ENCODE results near the gene AHRR. TPM values are rescaled to one million over a fixed set of nuclear protein-coding genes. Genes with fewer than 3 reads are reported as not detected.

The AHRR gene
- total and polyA plus RNA-seq, 12 donors = 0.07 to 1.2 (median 0.33) TPM; not detected in 2

GRCh38 chr5:318931-319601 lies 2.4 kb upstream of the AHRR start:
- Histone ChIP-seq H3K4me1 (peaks cover 4 to 22% (median 19%) of the 10 kb centered on the region in 9 donors), H3K27me3 (peaks cover 25 to 58% (median 53%) of the 10 kb centered on the region in 7 donors), H3K36me3 (peaks cover 0 to 34% (median 13%) of the 10 kb centered on the region in 9 donors), H3K9me3 (no peaks in the 10 kb centered on the region), H3K4me3 (no peak overlapping the region), H3K27ac (no peak overlapping the region)
- DNase-seq = no peak
- WGBS, 2 donors = 53 to 58% methylated on average over 18 of the region's 18 CpGs
- TF ChIP-seq CTCF (IDR thresholded peaks at IDR 0.05) = no peak
- intact Hi-C loops (cut with DNase I) = loop anchor here in 1 of 10 donors (5.0 kb wide), 1 partner anchor 113 kb away; no protein-coding TSS in a partner anchor
- no peak for ATAC-seq

- peaks cover 4 to 22% (median 19%) of the 10 kb centered on the region in 9 donors for H3K4me1 ChIP-seq
- 3% methylated on average over 57 to 65 of the region's 65 CpGs for WGBS, 2 donors
- peak in 1 of 8 donors; percentile 23 for ATAC-seq
- H3K4me3 ChIP-seq = peak overlapping the region; percentile 14 to 68 (median 50)
- no peak overlapping the region for H3K27ac ChIP-seq
- peaks cover 0 to 17% (median 0%) of the 10 kb centered on the region in 9 donors for H3K36me3 ChIP-seq
- intact Hi-C loops (cut with DNase I) = no loop called here
- DNase-seq = no peak
- TF ChIP-seq CTCF (IDR thresholded peaks at IDR 0.05) = no peak
- peaks cover 25 to 73% (median 57%) of the 10 kb centered on the region in 7 donors for H3K27me3 ChIP-seq
- no peaks in the 10 kb centered on the region for H3K9me3 ChIP-seq
Measured at GRCh38 chr5:320524-321229, 837 bp upstream of the AHRR start.

GRCh38 chr5:321726-322251 lies 275 bp downstream of the AHRR start:
- Histone ChIP-seq H3K4me3 (peak overlapping the region; percentile 28 to 68 (median 50)), H3K4me1 (peaks cover 4 to 22% (median 19%) of the 10 kb centered on the region in 9 donors), H3K27me3 (peaks cover 25 to 81% (median 57%) of the 10 kb centered on the region in 7 donors), H3K9me3 (no peaks in the 10 kb centered on the region), H3K27ac (no peak overlapping the region), H3K36me3 (peaks cover 0 to 6% (median 0%) of the 10 kb centered on the region in 9 donors)
- no peak for ATAC-seq
- intact Hi-C loops (cut with DNase I) = no loop called here
- WGBS, 2 donors = 0 to 2% methylated on average over 53 to 67 of the region's 67 CpGs
- TF ChIP-seq CTCF (IDR thresholded peaks at IDR 0.05) = peak in 1 of 9 donors; percentile 1
- DNase-seq = no peak

- Histone ChIP-seq H3K36me3 (peaks cover 0 to under 1% (median 0%) of the 10 kb centered on the region in 9 donors), H3K27ac (no peak overlapping the region), H3K4me3 (peak overlapping the region in 9 of 10 donors; percentile 28 to 68 (median 52)), H3K4me1 (peaks cover 4 to 22% (median 19%) of the 10 kb centered on the region in 9 donors), H3K9me3 (no peaks in the 10 kb centered on the region), H3K27me3 (peaks cover 25 to 81% (median 57%) of the 10 kb centered on the region in 7 donors)
- ATAC-seq = no peak
- no peak for TF ChIP-seq CTCF (IDR thresholded peaks at IDR 0.05)
- DNase-seq = no peak
- WGBS, 2 donors = 30 to 31% methylated on average over 56 of the region's 56 CpGs
- intact Hi-C loops (cut with DNase I) = no loop called here
Measured at GRCh38 chr5:322281-322941, 897 bp downstream of the AHRR start.

Data from heart right ventricle (tissue), 16 donors.